ENCODE results near the gene ITPR2.

GRCh38 chr12:26608273-26608672 lies 224.7 kb downstream of the ITPR2 start:
- TF ChIP-seq POLR2A (IDR thresholded peaks at IDR 0.05; ENCODE audit: insufficient read depth in 1 of 2, low read depth in 2 of 2, low read length in 2 of 2) (no peak), SIN3A (IDR thresholded peaks at IDR 0.05; ENCODE audit: borderline replicate concordance, low read depth, low read length) (no peak), PLRG1 (conservative IDR thresholded peaks at IDR 0.05) (no peak), NFYB (CRISPR knock-in tag; IDR thresholded peaks at IDR 0.05) (no peak), ELF4 (CRISPR knock-in tag; IDR thresholded peaks at IDR 0.05; ENCODE audit: borderline replicate concordance) (no peak), EZH2 (conservative IDR thresholded peaks at IDR 0.05; ENCODE audit: low read depth, low read length) (no peak), BCL6 (CRISPR knock-in tag; IDR thresholded peaks at IDR 0.05) (no peak), KDM1A (CRISPR knock-in tag; IDR thresholded peaks at IDR 0.05) (no peak), HNRNPUL1 (IDR thresholded peaks at IDR 0.05; ENCODE audit: low read depth, low read length) (no peak), CBFB (CRISPR knock-in tag; IDR thresholded peaks at IDR 0.05) (no peak), RNF2 (conservative IDR thresholded peaks at IDR 0.05; ENCODE audit: low read depth) (no peak), KAT7 (CRISPR knock-in tag; IDR thresholded peaks at IDR 0.05; ENCODE audit: borderline replicate concordance) (no peak), ATF1 (CRISPR knock-in tag; IDR thresholded peaks at IDR 0.05) (no peak)
- TF ChIP-seq, protein P1, sequence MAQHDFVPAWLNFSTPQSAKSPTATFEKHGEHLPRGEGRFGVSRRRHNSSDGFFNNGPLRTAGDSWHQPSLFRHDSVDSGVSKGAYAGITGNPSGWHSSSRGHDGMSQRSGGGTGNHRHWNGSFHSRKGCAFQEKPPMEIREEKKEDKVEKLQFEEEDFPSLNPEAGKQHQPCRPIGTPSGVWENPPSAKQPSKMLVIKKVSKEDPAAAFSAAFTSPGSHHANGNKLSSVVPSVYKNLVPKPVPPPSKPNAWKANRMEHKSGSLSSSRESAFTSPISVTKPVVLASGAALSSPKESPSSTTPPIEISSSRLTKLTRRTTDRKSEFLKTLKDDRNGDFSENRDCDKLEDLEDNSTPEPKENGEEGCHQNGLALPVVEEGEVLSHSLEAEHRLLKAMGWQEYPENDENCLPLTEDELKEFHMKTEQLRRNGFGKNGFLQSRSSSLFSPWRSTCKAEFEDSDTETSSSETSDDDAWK (CRISPR knock-in tag; IDR thresholded peaks at IDR 0.05), result no peak
